Right renal pelvis (tissue), 4 donors: Measurements from ENCODE around the gene TBC1D5. TPM values are rescaled to one million over a fixed set of nuclear protein-coding genes. Genes with fewer than 3 reads are reported as not detected.

ENCODE experiments used
- DNase-seq, 4 donors: peaks; one replicate each; pipeline ENCODE4 v3.0.0-alpha.2; 2013; ENCODE audit warnings: low read depth in 4 of 4, low spot score in 3 of 4, missing footprints in 1 of 4
- polyA plus RNA-seq, 4 donors: library from polyadenylated mRNA; unstranded; fragments of 120-200 nt; gene quantifications; one replicate each; pipeline ENCODE4 v1.2.1, GENCODE V29; 2013; ENCODE audit not compliant: insufficient read length in 4 of 4

Gene TBC1D5
- polyA plus RNA-seq, 4 donors, result 48.3 to 58.3 (median 55.9) TPM

DNA sequence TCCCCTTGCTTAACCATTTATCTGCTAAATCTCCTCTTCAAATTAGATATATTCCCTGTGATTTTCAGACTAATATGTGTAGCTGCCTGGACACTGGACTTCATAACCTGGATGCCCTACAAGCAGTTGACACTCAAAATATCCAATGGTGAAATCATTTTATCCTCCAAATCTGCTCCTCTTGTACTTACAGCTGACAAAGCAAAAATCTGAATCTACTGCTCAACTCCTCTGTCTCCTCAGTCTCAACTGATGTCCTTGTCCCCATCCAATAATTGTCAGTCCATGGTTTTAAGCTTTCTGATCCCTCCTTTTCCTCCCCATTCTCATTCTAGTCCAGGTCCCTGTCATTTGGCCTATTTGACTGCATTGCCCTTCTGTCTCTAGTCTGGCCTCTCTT, 411.8 kb downstream of the TBC1D5 start:
- DNase-seq, result no peak

DNA sequence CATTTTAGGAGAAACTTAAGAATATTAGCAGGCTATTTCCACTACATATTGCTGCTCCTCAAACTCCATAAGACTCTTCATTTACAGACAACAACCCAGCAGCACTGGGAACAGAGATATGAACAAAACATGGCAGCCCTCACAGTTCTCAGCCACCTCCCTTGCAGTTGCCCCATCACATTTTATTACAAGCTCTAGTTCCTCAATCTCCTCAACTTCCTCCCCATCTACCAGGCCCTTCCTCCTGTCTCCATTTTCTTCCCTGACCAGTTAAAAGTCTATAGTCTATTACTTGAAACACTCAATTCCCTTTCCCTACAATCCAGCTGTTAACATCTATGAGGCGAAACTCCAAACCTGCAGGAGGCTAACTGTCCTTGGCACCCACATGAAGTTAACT, 412.5 kb downstream of the TBC1D5 start:
- DNase-seq, result no peak

DNA sequence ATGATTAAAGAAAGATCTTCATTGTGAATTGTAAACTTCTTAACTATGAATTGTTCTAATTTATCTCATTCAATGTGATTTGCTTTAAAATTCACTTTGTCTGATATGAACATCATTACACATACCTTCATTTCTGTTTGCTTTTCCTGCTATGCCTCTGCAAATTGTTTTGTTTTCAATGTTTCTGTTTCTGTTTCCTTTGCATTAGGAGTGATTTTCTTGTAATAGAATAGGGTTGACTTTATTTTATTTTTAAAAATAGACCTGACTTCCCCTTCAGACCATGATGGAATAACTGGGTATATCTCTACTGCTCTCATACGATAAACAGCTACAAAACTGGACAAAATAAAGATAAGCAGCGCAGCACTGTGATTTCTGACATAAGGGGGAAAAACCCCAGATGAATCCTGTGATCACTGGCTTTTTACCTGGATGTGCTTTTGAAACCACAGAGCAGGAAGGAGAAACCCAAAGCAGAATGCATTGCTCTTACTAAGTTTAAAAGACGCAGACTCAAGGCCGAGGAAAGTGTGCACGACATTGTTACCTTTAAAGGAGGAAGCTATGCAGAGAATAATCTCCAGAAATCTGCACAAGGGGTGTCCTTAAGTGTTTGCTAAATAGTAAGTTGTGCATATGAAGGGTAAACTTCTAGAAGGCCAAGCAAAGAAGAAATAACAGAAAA, 420.2 kb downstream of the TBC1D5 start:
- DNase-seq, result no peak

DNA sequence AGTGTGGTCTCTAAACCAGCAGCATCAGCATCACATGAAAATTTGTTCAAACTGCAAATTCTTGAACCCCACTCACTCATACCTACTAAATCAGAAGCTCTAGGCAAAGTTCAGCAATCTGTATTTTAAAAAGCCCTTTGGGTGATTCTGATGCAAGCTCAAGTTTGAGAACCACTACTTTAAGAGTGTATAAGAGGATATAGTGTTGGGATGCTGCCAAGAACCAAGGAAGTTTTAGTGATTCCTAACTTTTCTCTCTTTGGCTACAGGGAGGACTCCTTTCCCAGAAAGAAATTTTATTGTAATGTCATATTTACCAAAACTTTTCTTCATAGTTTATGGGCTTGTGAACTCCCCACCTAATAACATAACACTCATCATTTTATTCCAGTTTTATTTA, 422.2 kb downstream of the TBC1D5 start:
- DNase-seq, result no peak

DNA sequence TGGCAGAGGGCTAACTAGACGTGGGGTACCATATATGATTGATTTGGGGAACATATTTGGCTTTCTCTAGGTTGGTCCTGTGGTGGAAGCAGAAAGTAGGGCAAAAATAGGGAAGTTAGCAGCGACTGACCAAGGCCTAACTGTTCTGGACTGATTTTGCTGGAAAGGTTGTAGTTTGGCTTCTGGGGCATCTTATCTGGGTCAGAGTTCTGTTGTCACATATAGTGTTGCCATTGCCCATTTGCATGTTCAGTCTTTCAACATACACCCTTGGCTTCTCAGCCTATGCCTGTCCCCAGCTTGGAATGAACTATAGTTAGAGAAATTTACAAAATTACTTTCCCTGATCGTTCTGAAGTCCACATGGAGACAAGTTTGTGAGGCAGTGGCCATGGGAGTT, 426.5 kb downstream of the TBC1D5 start:
- no peak for DNase-seq

DNA sequence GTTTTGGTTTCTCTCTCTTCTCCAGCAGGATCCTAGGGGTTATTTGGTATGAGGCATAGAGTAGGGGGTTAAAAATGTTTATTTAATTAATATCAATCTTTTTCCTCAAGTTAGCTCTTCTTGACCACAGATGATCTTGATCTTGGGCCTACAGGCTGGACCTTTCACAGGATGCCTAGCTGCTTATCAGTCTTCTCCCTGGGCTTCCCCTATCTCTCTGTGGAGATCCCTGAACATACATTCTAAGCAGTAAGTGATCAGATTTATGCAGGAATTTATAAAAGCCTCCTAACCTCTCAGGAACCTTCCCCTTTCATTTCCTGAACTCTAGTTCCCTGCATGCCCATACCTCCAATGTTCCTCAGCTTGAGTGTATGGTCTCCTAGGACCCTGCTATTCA, 428.3 kb downstream of the TBC1D5 start:
- DNase-seq, result no peak

DNA sequence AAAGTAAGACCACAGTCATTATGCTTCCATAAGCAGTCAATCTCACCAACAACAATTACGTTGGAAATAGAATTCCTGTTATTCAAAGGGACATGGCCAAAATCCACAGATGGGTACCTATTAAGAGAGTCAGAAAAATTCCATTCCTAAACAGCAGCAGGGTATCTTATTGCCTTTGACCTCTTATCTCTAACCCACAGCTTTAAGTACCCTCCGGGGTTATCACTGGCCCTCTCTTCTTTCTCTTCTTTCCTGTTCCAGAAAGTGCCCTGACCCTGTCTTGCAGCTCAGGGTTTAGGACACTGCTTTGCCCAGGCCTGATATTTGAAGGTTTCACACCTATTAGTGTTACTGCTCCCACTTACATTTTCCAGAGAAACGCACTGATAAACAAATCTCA, 428.7 kb downstream of the TBC1D5 start:
- no peak for DNase-seq

DNA sequence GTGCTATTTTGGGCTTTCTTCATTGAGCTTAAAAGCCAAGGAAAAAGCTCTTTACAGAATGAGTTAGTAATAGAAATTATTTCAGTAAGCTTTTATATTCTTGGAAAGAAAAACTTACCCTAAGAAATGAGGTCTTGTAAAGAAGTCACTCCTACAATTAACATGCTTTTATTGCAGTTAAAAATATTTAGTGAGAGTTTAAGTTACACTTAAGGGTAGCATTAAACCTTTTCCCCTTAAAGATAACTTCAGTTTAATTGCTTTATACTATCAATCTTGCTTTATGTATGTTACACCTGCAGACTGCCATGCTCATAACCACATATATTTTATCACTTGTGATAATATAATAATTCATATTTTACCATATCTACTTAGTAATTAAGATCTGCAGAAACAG, 431.4 kb downstream of the TBC1D5 start:
- DNase-seq, result no peak

DNA sequence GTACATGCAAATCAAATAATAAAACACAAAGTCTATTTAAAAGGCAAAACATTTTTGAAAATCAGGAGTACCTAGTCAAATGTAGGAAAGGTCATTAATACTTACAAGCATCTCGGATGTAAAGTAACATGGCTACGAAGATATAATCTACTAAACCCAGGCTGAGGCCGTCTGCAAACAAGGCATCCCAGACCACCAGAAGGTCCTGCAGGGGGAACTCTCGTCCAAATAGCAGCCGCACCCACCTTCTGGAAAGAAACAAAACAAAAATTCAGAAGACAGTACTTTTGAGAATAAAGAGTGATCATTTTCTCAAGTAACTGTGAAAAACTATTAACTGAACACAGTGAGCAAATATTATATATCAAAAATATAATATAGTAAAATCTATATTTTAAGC, 434.5 kb downstream of the TBC1D5 start:
- DNase-seq, result no peak

DNA sequence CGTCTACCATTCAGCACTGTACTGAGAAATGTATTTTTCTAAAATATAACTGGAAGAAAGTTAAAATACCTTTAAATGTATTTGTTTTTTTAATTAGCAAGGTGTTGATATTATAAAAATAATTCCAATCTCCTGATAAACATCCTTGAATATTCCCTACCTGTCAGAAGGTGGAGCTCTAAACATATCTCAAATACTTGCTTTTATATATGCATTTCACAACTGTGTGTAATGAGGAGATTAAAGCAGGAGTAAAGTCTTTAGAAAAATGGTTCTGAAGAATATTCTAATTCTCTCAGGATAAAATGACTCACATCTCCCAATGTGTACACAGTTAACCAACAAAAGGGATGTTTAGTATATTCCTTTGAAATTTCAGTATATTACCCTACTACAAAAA, 434.9 kb downstream of the TBC1D5 start:
- no peak for DNase-seq

DNA sequence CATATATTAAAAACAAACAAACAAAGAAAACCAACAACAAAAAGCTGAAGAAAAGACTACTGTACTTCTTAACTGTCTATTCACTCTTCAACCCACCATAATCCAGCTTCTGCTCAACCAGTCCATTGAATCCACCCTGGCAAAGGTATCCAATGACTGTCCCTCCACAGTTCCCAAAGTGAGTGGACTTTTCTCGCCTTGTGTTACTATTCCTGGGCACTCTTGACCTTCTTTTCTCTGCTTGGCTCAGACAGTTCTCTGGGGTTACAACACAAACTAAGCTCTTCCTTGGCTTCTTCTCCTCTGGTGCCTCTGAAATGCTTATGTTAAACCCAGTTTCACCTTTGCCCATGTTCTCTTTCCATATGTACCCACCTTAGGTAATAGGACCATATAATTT, 437.5 kb downstream of the TBC1D5 start:
- DNase-seq, result no peak

DNA sequence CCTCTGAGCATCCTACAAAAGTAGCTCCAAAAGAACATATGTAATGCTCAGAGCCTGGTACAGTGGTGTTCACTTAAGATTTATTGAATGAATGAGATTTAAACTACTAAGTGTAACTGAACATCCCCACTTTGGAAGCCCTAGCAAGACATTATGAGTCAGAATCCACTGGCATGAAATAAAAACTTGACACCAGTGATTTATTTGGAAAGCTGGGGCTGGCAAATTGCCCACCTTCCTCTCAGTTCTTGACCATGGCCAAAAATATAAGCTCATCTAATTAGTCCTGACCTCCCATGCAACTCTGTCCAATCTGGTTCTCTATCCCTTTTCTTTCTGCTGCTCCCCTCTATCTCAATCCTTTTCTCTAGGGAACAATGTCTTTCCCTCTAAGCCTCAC, 439.7 kb downstream of the TBC1D5 start:
- no peak for DNase-seq

DNA sequence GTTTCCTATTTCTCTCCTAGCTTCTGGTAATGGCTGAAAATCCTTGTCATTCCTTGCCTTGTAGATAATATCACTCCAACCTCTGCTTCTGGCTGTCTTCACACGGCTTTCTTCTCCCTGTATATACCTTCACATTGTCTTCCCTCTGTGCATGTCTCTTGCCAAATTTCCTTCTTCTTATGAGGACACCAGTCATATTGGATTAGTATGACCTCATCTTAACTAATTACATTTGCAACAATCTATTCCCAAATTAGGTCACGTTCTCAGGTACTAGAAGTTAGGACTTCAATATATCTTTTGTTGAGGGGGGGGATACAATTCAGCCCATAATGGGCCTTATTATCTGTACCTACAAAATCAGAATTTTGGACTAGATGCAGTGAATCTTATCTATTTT, 440.3 kb downstream of the TBC1D5 start:
- no peak for DNase-seq

DNA sequence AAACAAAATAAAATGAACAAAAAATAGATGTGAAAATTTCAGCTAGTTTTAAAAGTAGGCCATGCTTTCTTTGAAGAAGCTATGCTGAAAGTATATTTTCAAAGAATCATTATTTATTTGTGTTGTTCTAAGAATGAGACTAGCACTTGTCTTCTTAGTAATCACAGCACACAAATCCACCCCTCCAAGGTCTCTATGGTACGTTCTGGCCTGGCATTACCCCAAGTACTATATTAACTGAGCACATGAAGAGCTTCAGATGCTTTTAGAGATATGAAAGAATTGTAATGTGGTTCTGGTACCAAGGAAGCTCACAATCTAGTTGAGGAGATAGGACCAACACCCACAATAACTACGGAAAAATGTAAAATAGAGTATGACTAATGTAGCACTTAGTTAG, 441.2 kb downstream of the TBC1D5 start:
- no peak for DNase-seq

DNA sequence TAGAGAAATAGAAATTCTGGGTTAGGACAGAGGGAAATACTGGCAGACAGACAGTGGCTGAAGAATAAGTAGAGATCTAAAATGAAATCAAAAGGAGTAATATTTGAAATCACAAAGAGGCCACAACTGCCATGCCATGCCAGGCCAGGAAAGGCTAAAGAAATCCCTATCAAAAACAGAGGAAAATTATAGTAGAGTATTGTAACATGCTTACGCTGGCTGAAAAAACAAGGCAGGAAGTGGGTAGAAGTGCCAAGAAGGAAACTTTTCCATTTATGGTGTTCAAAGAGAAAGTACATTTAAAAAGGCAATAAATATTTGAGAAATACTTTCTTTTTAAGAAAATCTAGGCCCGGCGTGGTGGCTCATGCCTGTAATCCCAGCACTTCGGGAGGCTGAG, 442.0 kb downstream of the TBC1D5 start:
- no peak for DNase-seq

DNA sequence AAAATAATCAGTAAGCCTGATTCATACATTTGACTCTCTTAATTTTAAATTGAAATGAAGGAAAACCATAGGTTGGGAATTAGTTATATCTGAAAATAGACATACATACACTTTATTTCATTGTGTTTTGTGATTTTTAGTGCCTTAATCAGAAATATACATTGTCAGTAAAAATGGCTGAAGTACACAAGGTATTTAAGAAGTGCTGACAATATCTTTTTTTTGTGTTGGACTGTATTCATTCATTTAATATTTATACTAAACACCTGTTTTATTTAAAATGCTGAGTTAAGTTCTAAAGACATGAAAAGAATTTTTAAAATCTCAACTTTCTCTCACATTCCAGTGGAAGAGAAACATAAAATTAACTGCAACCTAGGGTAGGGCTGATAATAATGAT, 444.4 kb downstream of the TBC1D5 start:
- DNase-seq, result no peak

DNA sequence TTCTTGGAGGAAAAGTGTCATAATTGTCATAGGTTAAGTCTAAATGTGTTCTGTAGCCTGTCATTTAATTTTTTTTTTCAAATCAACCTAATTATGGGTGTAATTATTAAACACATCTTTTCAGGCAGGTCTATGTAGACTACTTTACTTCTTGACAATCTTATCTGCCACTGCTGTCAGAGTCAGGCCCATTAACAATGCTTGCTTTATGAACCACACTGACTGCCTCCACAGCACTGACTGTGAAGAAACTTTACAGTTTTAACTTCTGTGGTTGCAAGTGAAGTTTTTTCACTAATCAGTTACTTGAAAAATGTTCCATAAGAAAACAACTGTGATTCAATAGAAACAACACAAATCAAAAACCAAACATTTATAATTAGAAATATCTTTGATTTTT, 449.9 kb downstream of the TBC1D5 start:
- no peak for DNase-seq

DNA sequence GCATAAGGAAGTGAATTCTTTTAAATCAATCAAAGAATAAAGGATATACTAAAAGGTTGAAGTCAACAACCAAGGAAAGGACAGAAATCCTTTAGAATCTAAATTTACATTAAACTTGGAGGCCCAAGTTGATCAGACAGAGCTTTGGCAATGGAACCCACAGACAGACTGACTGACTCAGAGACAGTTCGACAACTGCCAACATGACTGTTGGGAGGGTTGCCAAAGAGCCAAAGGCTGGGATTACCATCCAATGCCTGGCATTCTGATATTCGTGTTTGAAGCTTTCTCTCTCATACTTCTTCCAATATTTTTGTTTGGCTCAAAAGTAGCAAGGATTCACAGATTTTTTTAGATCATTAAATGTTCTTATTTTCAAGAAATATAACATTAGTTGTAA, 451.5 kb downstream of the TBC1D5 start:
- no peak for DNase-seq

DNA sequence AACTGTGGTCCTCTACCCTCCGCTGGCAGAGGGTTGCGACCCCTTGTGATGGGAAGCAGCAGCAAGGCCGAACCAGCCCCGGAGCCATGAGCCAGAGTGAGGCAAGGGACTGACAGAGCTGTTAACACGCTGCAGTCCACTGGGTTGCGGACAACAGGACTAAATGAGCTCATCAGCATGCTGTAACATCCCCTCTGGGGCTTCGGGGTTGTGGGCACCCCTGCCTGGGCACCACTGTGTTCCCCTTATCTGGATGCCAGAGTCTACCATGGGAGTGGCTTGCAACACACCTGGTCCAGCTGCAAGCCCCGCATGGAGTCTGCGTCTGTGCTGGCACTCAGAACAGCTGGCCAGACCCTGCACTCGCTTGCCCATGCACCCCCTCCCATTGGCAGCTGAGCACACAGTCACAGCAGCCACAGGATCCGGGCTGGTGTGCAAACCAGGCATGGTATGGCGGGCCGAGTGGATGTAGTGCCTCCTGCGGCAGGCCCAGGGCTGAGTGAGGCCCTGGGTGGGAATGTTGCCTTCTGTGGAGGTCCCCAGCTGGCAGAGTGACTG, 453.5 kb downstream of the TBC1D5 start:
- no peak for DNase-seq

DNA sequence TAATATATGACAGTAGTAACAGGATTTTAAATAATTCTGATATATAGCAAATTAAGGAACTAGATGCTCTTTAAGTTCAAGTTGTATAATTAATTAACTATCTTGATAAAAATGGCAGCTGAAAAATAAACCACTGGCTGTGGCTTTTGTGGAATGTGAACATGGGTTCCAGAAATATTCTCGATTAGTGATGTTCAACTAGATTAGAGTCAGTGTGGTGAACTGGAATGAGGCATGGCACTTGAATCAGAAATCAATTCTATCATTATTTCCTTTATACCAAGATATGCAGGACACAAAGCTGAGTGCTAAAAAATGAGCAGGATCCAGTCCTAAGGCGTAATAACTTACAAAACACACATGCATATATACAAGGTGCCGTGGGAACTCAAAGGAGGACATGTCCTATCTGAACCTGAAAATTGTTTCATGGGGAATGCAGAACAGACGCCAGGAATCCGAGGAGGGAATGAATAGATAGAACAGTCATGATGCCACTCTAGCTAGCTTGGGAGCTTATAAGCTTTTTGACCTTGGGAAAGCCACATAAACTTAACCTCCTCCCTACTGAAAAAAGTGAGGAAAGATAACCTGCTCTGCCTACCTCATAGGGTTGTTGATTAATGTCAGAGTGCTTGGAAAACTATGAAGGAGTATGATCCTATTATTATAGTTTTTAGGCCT, 455.3 kb downstream of the TBC1D5 start:
- DNase-seq, result no peak

DNA sequence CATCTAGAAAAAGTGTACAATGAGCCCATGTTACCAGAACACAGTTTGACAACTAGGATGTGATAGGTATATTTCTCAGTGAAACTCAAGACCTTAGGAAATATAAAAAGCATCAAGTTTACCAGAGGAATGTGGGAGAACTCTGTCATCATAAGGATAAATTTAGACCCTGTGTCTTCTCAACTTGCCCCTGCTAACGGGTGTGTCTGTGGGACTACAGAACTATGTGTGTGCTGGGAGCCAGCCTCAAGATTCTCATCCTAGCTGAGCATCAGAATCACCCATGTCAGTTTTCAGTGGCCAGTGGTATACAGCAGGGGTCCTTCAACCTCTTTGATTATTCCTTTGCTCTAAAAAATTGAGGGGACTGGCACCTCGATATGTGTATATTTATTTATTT, 464.4 kb downstream of the TBC1D5 start:
- DNase-seq, result no peak

DNA sequence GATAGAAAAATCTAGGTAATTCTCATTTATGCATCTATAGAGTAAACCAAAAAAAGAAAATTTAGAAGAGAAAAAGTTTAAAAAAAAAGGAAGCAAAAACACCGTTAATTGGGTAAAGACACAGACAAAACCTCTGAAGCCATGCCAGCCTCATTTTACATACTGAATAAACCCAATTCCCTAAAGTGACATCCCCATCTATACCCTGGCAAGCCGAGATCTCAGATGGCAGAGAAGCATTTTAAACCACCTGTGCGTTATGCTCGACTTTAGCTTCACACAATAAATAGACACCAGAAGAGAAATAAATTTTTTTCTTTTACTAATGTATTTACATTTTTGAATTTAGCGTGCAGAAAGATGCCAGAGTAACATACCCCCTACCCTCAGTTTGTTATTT, 475.6 kb downstream of the TBC1D5 start:
- DNase-seq, result no peak
